Measurements from ENCODE around the gene OR13C2. TPM values are rescaled to one million over a fixed set of nuclear protein-coding genes. Genes with fewer than 3 reads are reported as not detected.
"Not testable (repeated sequence)": the region's sequence is repeated elsewhere in the genome, so short reads cannot be mapped to it uniquely, and the experiment has no call there.

OR13C2 gene, protein sequence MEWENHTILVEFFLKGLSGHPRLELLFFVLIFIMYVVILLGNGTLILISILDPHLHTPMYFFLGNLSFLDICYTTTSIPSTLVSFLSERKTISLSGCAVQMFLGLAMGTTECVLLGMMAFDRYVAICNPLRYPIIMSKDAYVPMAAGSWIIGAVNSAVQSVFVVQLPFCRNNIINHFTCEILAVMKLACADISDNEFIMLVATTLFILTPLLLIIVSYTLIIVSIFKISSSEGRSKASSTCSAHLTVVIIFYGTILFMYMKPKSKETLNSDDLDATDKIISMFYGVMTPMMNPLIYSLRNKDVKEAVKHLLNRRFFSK
- total RNA-seq (2021; ENCODE audit: unreplicated experiment), result not detected
- polyA plus RNA-seq (2012), result not detected in 2 replicates
- Bru-seq, nascent RNA, result not detected
- BruChase-seq, experiment 1, labeled RNA remaining after a 6-hour chase, result not detected
- not detected for BruChase-seq, experiment 2, labeled RNA remaining after a 2-hour chase
- long read RNA-seq, result 0 reads

DNA sequence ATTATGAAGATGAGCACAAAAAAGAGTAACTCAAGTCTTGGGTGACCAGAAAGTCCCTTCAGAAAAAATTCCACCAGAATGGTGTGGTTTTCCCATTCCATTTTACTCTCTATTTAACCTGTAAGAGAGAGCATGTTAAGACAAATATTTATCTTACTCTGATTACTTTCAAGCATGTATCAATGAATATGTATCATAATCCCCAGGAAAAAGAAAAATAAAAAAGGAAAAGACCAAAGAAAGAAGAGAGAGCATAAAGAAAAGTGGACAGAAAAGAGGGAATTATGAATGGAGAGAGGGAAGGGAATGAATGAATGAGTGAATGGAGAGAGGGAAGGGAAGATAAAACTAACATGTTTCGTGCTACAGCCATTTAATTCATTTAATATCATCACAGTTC, at the start of gene OR13C2:
TSS of gene OR13C2 (minus strand) at position 101 of the 400 bp plus-strand sequence. CDS start at position 101, 0 bp downstream.
- intact Hi-C loops (cut with micrococcal nuclease), result not testable (repeated sequence)

DNA sequence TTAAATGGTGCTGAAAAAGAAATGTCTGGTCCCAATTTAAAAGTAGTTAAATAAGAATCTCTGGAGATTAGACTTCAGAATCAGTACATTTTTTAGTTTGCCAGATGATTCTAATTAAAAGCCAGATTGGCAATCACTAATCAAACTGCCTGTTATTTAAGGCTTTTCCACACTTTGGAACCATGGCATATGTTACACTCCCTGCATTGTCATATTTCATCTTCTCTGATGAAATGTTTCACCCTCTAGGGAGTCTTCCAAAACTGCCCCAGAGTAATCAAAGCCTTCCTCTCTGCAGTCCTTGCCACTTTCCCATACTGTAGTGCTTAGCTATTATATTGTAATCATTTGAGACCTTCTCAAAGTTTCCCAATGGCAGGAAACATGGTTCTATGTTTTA, 30.0 kb upstream of the OR13C2 start:
- H3K27me3 ChIP-seq (ENCODE audit: insufficient read depth, low read length), result no peaks in the 10 kb centered on the region
- RAD21 ChIA-PET (ENCODE audit: low non-redundant PET in 1 of 2, low total read pairs in 2 of 2, uncharacterized antibody in 2 of 2, unreplicated experiment in 2 of 2), result no interaction called here
- no peak overlapping the region for H3K4me2 ChIP-seq (ENCODE audit: low read length)
- H3K27ac ChIP-seq (ENCODE audit: low read depth, low read length), result no peak overlapping the region
- POLR2A ChIA-PET, result no interaction called here
- no TSS peak for BruUV-seq (replicated peaks)
- H2AFZ ChIP-seq (ENCODE audit: low read depth, low read length, poor library complexity, severe bottlenecking), result no peak overlapping the region
- H3K36me3 ChIP-seq (ENCODE audit: control insufficient read depth in 1 of 2, insufficient read depth in 2 of 2, low read length in 2 of 2), result no peaks in the 10 kb centered on the region
- CTCF ChIA-PET, result no interaction called here
- no peaks in the 10 kb centered on the region for H3K4me1 ChIP-seq (ENCODE audit: control insufficient read depth in 1 of 2, insufficient read depth in 2 of 2, low read length in 2 of 2)
- H4K20me1 ChIP-seq (ENCODE audit: insufficient read depth), result no peaks in the 10 kb centered on the region
- H3K4me3 ChIP-seq (replicated peaks in 1 of 2; ENCODE audit: low read depth in 1 of 2, low read length in 2 of 2), result no peak overlapping the region
- no peaks in the 10 kb centered on the region for H3K9me3 ChIP-seq (ENCODE audit: control insufficient read depth in 1 of 2, insufficient read depth in 1 of 2, low read depth in 1 of 2, low read length in 2 of 2)
- ATAC-seq, result no peak
- no peaks in the 10 kb centered on the region for H3K79me2 ChIP-seq (ENCODE audit: insufficient read depth, low read length)
- no peak overlapping the region for H3K9ac ChIP-seq (ENCODE audit: low read length)
- intact Hi-C loops (cut with micrococcal nuclease), result no loop called here
- TF ChIP-seq, protein P1, sequence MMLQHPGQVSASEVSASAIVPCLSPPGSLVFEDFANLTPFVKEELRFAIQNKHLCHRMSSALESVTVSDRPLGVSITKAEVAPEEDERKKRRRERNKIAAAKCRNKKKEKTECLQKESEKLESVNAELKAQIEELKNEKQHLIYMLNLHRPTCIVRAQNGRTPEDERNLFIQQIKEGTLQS (IDR thresholded peaks at IDR 0.05), result no peak
- TF ChIP-seq, protein P2, sequence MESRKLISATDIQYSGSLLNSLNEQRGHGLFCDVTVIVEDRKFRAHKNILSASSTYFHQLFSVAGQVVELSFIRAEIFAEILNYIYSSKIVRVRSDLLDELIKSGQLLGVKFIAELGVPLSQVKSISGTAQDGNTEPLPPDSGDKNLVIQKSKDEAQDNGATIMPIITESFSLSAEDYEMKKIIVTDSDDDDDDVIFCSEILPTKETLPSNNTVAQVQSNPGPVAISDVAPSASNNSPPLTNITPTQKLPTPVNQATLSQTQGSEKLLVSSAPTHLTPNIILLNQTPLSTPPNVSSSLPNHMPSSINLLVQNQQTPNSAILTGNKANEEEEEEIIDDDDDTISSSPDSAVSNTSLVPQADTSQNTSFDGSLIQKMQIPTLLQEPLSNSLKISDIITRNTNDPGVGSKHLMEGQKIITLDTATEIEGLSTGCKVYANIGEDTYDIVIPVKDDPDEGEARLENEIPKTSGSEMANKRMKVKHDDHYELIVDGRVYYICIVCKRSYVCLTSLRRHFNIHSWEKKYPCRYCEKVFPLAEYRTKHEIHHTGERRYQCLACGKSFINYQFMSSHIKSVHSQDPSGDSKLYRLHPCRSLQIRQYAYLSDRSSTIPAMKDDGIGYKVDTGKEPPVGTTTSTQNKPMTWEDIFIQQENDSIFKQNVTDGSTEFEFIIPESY (IDR thresholded peaks at IDR 0.05; ENCODE audit: extremely low read depth, insufficient replicate concordance, low read length), result no peak
- TF ChIP-seq CBX3 (IDR thresholded peaks at IDR 0.05; ENCODE audit: low read depth) (no peak), EZH2phosphoT487 (IDR thresholded peaks at IDR 0.05; ENCODE audit: borderline replicate concordance) (no peak), TCF7L2 (IDR thresholded peaks at IDR 0.05; ENCODE audit: borderline replicate concordance, extremely low read depth, insufficient read depth, insufficient read length) (no peak), EZH2 (IDR thresholded peaks at IDR 0.05) (no peak)
- TF ChIP-seq, protein P3, sequence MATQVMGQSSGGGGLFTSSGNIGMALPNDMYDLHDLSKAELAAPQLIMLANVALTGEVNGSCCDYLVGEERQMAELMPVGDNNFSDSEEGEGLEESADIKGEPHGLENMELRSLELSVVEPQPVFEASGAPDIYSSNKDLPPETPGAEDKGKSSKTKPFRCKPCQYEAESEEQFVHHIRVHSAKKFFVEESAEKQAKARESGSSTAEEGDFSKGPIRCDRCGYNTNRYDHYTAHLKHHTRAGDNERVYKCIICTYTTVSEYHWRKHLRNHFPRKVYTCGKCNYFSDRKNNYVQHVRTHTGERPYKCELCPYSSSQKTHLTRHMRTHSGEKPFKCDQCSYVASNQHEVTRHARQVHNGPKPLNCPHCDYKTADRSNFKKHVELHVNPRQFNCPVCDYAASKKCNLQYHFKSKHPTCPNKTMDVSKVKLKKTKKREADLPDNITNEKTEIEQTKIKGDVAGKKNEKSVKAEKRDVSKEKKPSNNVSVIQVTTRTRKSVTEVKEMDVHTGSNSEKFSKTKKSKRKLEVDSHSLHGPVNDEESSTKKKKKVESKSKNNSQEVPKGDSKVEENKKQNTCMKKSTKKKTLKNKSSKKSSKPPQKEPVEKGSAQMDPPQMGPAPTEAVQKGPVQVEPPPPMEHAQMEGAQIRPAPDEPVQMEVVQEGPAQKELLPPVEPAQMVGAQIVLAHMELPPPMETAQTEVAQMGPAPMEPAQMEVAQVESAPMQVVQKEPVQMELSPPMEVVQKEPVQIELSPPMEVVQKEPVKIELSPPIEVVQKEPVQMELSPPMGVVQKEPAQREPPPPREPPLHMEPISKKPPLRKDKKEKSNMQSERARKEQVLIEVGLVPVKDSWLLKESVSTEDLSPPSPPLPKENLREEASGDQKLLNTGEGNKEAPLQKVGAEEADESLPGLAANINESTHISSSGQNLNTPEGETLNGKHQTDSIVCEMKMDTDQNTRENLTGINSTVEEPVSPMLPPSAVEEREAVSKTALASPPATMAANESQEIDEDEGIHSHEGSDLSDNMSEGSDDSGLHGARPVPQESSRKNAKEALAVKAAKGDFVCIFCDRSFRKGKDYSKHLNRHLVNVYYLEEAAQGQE (IDR thresholded peaks at IDR 0.05; ENCODE audit: low read depth), result no peak
- H3K9me2 ChIP-seq (ENCODE audit: insufficient read depth), result no peaks in the 10 kb centered on the region
- DNase-seq (ENCODE audit: low read depth, low spot score), result no peak

More for the DNA sequence above, at the start of gene OR13C2:
- H2AFZ ChIP-seq (ENCODE audit: low read depth, low read length, poor library complexity, severe bottlenecking); H3K36me3 ChIP-seq (ENCODE audit: control insufficient read depth in 1 of 2, insufficient read depth in 2 of 2, low read length in 2 of 2); BruUV-seq (replicated peaks); H3K9ac ChIP-seq (ENCODE audit: low read length); CTCF ChIA-PET; DNase-seq (ENCODE audit: low read depth, low spot score); H3K9me2 ChIP-seq (ENCODE audit: insufficient read depth); ATAC-seq; H3K27me3 ChIP-seq (ENCODE audit: insufficient read depth, low read length); H4K20me1 ChIP-seq (ENCODE audit: insufficient read depth); H3K9me3 ChIP-seq (ENCODE audit: control insufficient read depth in 1 of 2, insufficient read depth in 1 of 2, low read depth in 1 of 2, low read length in 2 of 2); H3K4me1 ChIP-seq (ENCODE audit: control insufficient read depth in 1 of 2, insufficient read depth in 2 of 2, low read length in 2 of 2); H3K27ac ChIP-seq (ENCODE audit: low read depth, low read length); POLR2A ChIA-PET; RAD21 ChIA-PET (ENCODE audit: low non-redundant PET in 1 of 2, low total read pairs in 2 of 2, uncharacterized antibody in 2 of 2, unreplicated experiment in 2 of 2); H3K4me3 ChIP-seq (replicated peaks in 1 of 2; ENCODE audit: low read depth in 1 of 2, low read length in 2 of 2); H3K79me2 ChIP-seq (ENCODE audit: insufficient read depth, low read length); H3K4me2 ChIP-seq (ENCODE audit: low read length): not testable (repeated sequence)

All from HCT116 (cell line).